NCI-H187 treated with DMSO at 0.1 percent for 48 hours (cell line): ENCODE data around the gene DHX34.
"Not testable (repeated sequence)": the region's sequence is repeated elsewhere in the genome, so short reads cannot be mapped to it uniquely, and the experiment has no call there.

ENCODE experiments used
- DNase-seq: peaks from one replicate; lab custom pipeline; 2025; lab: John Stamatoyannopoulos, UW

DHX34 gene

GRCh38 chr19:47331490-47331889, 17.6 kb upstream of the DHX34 start:
- no peak for DNase-seq

- DNase-seq: no peak
These were observed 17.1 kb upstream of the DHX34 start, which contains the start of gene C5AR2 for GRCh38 chr19:47331931-47332547. TSS of gene C5AR2 (plus strand) at chr19:47332175. CDS start at chr19:47340800, 8,625 bp downstream.

GRCh38 chr19:47336765-47337718, 12.1 kb upstream of the DHX34 start:
- not testable (repeated sequence) for DNase-seq

- no peak for DNase-seq
These were observed 9.8 kb upstream of the DHX34 start for GRCh38 chr19:47339196-47339880.

GRCh38 chr19:47340477-47341208, 8.5 kb upstream of the DHX34 start:
- DNase-seq: no peak

GRCh38 chr19:47341734-47342133, 7.4 kb upstream of the DHX34 start:
- no peak for DNase-seq

- no peak for DNase-seq
These were observed 5.8 kb upstream of the DHX34 start for GRCh38 chr19:47343194-47343802.

GRCh38 chr19:47344425-47344824, 4.7 kb upstream of the DHX34 start:
- no peak for DNase-seq

- not testable (repeated sequence) for DNase-seq
These were observed 3.1 kb upstream of the DHX34 start for GRCh38 chr19:47346024-47346423.

- DNase-seq: no peak
These were observed 1.5 kb downstream of the DHX34 start for GRCh38 chr19:47350630-47351029.

- DNase-seq: no peak
These were observed 2.4 kb downstream of the DHX34 start for GRCh38 chr19:47351548-47351947.

- no peak for DNase-seq
These were observed 3.0 kb downstream of the DHX34 start for GRCh38 chr19:47352095-47352494.

- DNase-seq: no peak
These were observed 4.2 kb downstream of the DHX34 start for GRCh38 chr19:47353307-47353712.

GRCh38 chr19:47356900-47357299, 7.8 kb downstream of the DHX34 start:
- no peak for DNase-seq

- DNase-seq: no peak
These were observed 8.9 kb downstream of the DHX34 start for GRCh38 chr19:47357788-47358680.

- DNase-seq: no peak
These were observed 9.8 kb downstream of the DHX34 start for GRCh38 chr19:47358936-47359335.

- DNase-seq: no peak
These were observed 13.2 kb downstream of the DHX34 start for GRCh38 chr19:47362321-47362720.

- no peak for DNase-seq
These were observed 14.8 kb downstream of the DHX34 start for GRCh38 chr19:47363758-47364531.

- DNase-seq: not testable (repeated sequence)
These were observed 16.3 kb downstream of the DHX34 start for GRCh38 chr19:47365455-47365854.
